Lung (tissue), 12 donors: ENCODE data around the gene RABGGTA. TPM values are rescaled to one million over a fixed set of nuclear protein-coding genes. Genes with fewer than 3 reads are reported as not detected.
A peak's percentile ranks its signal among the peaks of the same experiment; 100 is the strongest.

Experiments used
- ATAC-seq: fragments of 200-7000 bp; cut with Tn5 transposase; one replicate; pipeline ENCODE4 v1.9.1; 2020; ENCODE audit warnings: moderate number of reproducible peaks; ENCODE audit not compliant: insufficient read depth, low FRiP score
- DNase-seq, 3 donors: peaks; one replicate each; pipeline ENCODE4 v3.0.0-alpha.2; 2013 to 2017
- H3K27ac ChIP-seq, 2 donors: one replicate each; pipeline ENCODE4 v1.5.1; 2013; ENCODE audit warnings: mild to moderate bottlenecking in 2 of 2, moderate library complexity in 2 of 2, control low read depth in 1 of 2, inconsistent platforms in 1 of 2, low read depth in 1 of 2, low read length in 1 of 2
- H3K27me3 ChIP-seq, 3 donors: one replicate each; pipeline ENCODE4 v1.5.1; 2013; ENCODE audit warnings: low read length in 2 of 3; ENCODE audit not compliant: control insufficient read depth in 3 of 3, insufficient read depth in 3 of 3
- H3K36me3 ChIP-seq, 4 donors: one replicate each; pipeline ENCODE4 v1.5.1; 2013; ENCODE audit warnings: low read length in 4 of 4, mild to moderate bottlenecking in 1 of 4, moderate library complexity in 1 of 4; ENCODE audit not compliant: control insufficient read depth in 4 of 4, insufficient read depth in 4 of 4
- H3K4me1 ChIP-seq, 5 donors: one replicate each; pipeline ENCODE4 v1.5.1; 2013; ENCODE audit warnings: low read length in 5 of 5, mild to moderate bottlenecking in 2 of 5, moderate library complexity in 1 of 5; ENCODE audit not compliant: control insufficient read depth in 5 of 5, insufficient read depth in 5 of 5
- H3K4me3 ChIP-seq: one replicate; pipeline ENCODE4 v1.5.1; 2013; ENCODE audit warnings: mild to moderate bottlenecking, control low read depth, moderate library complexity
- H3K9ac ChIP-seq, 2 donors: one replicate each; pipeline ENCODE4 v1.5.1; 2013; ENCODE audit warnings: low read length in 2 of 2, control low read depth in 1 of 2; ENCODE audit not compliant: insufficient read depth in 1 of 2
- H3K9me3 ChIP-seq, 4 donors: one replicate each; pipeline ENCODE4 v1.5.1; 2013; ENCODE audit warnings: low read length in 3 of 4, mild to moderate bottlenecking in 1 of 4, moderate library complexity in 1 of 4; ENCODE audit not compliant: control insufficient read depth in 4 of 4, insufficient read depth in 3 of 4
- CTCF ChIP-seq: IDR thresholded peaks from 2 replicates; pipeline ENCODE4 v1.5.1; 2012; ENCODE audit warnings: mild to moderate bottlenecking; ENCODE audit errors: control extremely low read depth, extremely low read depth
- WGBS, 2 donors: extraction: QIAGEN DNeasy Blood & Tissue Kit; methylation state at CpG; one replicate each; pipeline ENCODE4 v1.1.7; 2013; 5-methylcytosine and 5-hydroxymethylcytosine counted together
- polyA plus RNA-seq, 2 donors: library from polyadenylated mRNA; stranded (reverse); fragments of 200-250 nt; gene quantifications; one replicate each; pipeline ENCODE4 v1.2.1, GENCODE V29; 2013
- total RNA-seq, 2 donors: library from RNA; depleted of rRNA in 1 of 2; stranded (reverse); fragments of >200 nt in 1 of 2; gene quantifications; one replicate each; pipeline ENCODE4 v1.2.1, GENCODE V29; 2014 to 2021
- donor health status: control.
- donor health status: control.
- donor health status: Bipolar disorder and iron deficiency.
- donor health status: healthy.
- donor health status: DM: yes; HTN: yes; CAD: no.

Gene RABGGTA
- total and polyA plus RNA-seq, 4 donors, result 19.7 to 55.8 (median 42.9) TPM

GRCh38 chr14:24271834-24272263 is 452 bp upstream of the RABGGTA start:
- H3K4me3 ChIP-seq, result peak overlapping the region; percentile 55
- no peaks in the 10 kb centered on the region for H3K9me3 ChIP-seq
- WGBS, 2 donors, result 20 to 23% methylated on average over 3 of the region's 3 CpGs
- ATAC-seq, result no peak
- peaks cover 4 to 11% (median 6%) of the 10 kb centered on the region in 5 donors for H3K4me1 ChIP-seq
- H3K36me3 ChIP-seq, result peaks cover 3 to 24% (median 6%) of the 10 kb centered on the region in 4 donors
- peak overlapping the region; percentile 59 to 71 for H3K9ac ChIP-seq
- TF ChIP-seq CTCF, result no peak
- H3K27me3 ChIP-seq, result no peaks in the 10 kb centered on the region
- H3K27ac ChIP-seq, result peak overlapping the region; percentile 97 to 98
- DNase-seq, result no peak

GRCh38 chr14:24270537-24271133 is 762 bp downstream of the RABGGTA start:
- no peak for TF ChIP-seq CTCF
- Histone ChIP-seq H3K36me3 (peaks cover 3 to 35% (median 7%) of the 10 kb centered on the region in 4 donors), H3K9ac (peak overlapping the region; percentile 59 to 80), H3K27ac (peak overlapping the region; percentile 97 to 98), H3K27me3 (no peaks in the 10 kb centered on the region), H3K4me1 (peaks cover 4 to 11% (median 6%) of the 10 kb centered on the region in 5 donors), H3K9me3 (no peaks in the 10 kb centered on the region), H3K4me3 (peak overlapping the region; percentile 83)
- DNase-seq (no peak), ATAC-seq (no peak)
- WGBS, 2 donors, result 14 to 15% methylated on average over 13 of the region's 13 CpGs

GRCh38 chr14:24269910-24270536 is 1.4 kb downstream of the RABGGTA start:
- H3K27me3 ChIP-seq, result no peaks in the 10 kb centered on the region
- H3K4me3 ChIP-seq, result no peak overlapping the region
- ATAC-seq (no peak), DNase-seq (no peak)
- no peak overlapping the region for H3K9ac ChIP-seq
- WGBS, 2 donors, result 96 to 99% methylated on average over 14 of the region's 14 CpGs
- peaks cover 4 to 11% (median 6%) of the 10 kb centered on the region in 5 donors for H3K4me1 ChIP-seq
- TF ChIP-seq CTCF, result no peak
- no peak overlapping the region for H3K27ac ChIP-seq
- H3K9me3 ChIP-seq, result no peaks in the 10 kb centered on the region
- H3K36me3 ChIP-seq, result peaks cover 3 to 35% (median 7%) of the 10 kb centered on the region in 4 donors
